Mesenchymal stem cell (in vitro differentiated cells and primary cell): ENCODE data around the gene RNF152.
A peak's percentile ranks its signal among the peaks of the same experiment; 100 is the strongest.

ENCODE experiments used
- DNase-seq: peaks from one replicate; pipeline ENCODE4 v3.0.0-alpha.2; 2013
- H2AFZ ChIP-seq: one replicate; pipeline ENCODE4 v1.6.1; 2013; ENCODE audit warnings: low read depth, mild to moderate bottlenecking, control low read depth, inconsistent platforms, low read length, moderate library complexity
- H2AK5ac ChIP-seq: 2 replicates; pipeline ENCODE4 v1.6.1; 2013; ENCODE audit warnings: low read length, moderate library complexity, mild to moderate bottlenecking, inconsistent platforms; ENCODE audit not compliant: severe bottlenecking
- H2BK120ac ChIP-seq: one replicate; pipeline ENCODE4 v1.6.1; 2013; ENCODE audit warnings: low read depth, mild to moderate bottlenecking, inconsistent platforms, low read length, moderate library complexity
- H2BK12ac ChIP-seq, 2 experiments: one replicate each; pipeline ENCODE4 v1.6.1; 2013; ENCODE audit warnings: inconsistent platforms in 2 of 2, low read length in 2 of 2, mild to moderate bottlenecking in 2 of 2, moderate library complexity in 2 of 2, control low read depth in 1 of 2
- H2BK15ac ChIP-seq: one replicate; pipeline ENCODE4 v1.6.1; 2013; ENCODE audit warnings: mild to moderate bottlenecking, low read depth, inconsistent platforms; ENCODE audit not compliant: poor library complexity, severe bottlenecking
- H2BK5ac ChIP-seq: 2 replicates; pipeline ENCODE4 v1.6.1; 2013; ENCODE audit warnings: low read depth, mild to moderate bottlenecking, low read length, control low read depth, inconsistent platforms; ENCODE audit not compliant: poor library complexity, severe bottlenecking
- H3K14ac ChIP-seq, 2 experiments: one replicate each; pipeline ENCODE4 v1.6.1; 2013; ENCODE audit warnings: inconsistent platforms in 2 of 2, low read length in 2 of 2, control low read depth in 1 of 2, mild to moderate bottlenecking in 1 of 2, moderate library complexity in 1 of 2
- H3K18ac ChIP-seq, 2 experiments: one replicate each; pipeline ENCODE4 v1.6.1; 2013; ENCODE audit warnings: inconsistent platforms in 2 of 2, low read length in 2 of 2, control low read depth in 1 of 2, low read depth in 1 of 2, mild to moderate bottlenecking in 1 of 2
- H3K23ac ChIP-seq, 2 experiments: one replicate each; pipeline ENCODE4 v1.6.1; 2013; ENCODE audit warnings: inconsistent platforms in 2 of 2, low read length in 2 of 2, mild to moderate bottlenecking in 2 of 2, moderate library complexity in 2 of 2, control low read depth in 1 of 2
- H3K27ac ChIP-seq: 2 replicates; pipeline ENCODE4 v1.5.1; 2013; ENCODE audit warnings: mild to moderate bottlenecking, moderate library complexity, low read length, control low read depth, inconsistent platforms; ENCODE audit not compliant: poor library complexity, severe bottlenecking
- H3K27me3 ChIP-seq, 2 experiments: 2 replicates each; pipeline versions ENCODE4 v1.6.1 to v1.7.0; 2013; ENCODE audit warnings: low read length in 2 of 2, mild to moderate bottlenecking in 2 of 2, moderate library complexity in 2 of 2, control low read depth in 1 of 2, inconsistent platforms in 1 of 2; ENCODE audit not compliant: control insufficient read depth in 1 of 2, insufficient read depth in 1 of 2
- H3K36me3 ChIP-seq, 2 experiments: 2 replicates each; pipeline versions ENCODE4 v1.6.1 to v1.7.0; 2013; ENCODE audit warnings: low read length in 2 of 2, control low read depth in 1 of 2, inconsistent platforms in 1 of 2, low read depth in 1 of 2, mild to moderate bottlenecking in 1 of 2; ENCODE audit not compliant: insufficient read depth in 2 of 2, control insufficient read depth in 1 of 2
- H3K4ac ChIP-seq, 2 experiments: one replicate each; pipeline ENCODE4 v1.6.1; 2013; ENCODE audit warnings: inconsistent platforms in 2 of 2, low read length in 2 of 2, mild to moderate bottlenecking in 2 of 2, moderate library complexity in 2 of 2, control low read depth in 1 of 2, low read depth in 1 of 2
- H3K4me1 ChIP-seq: 2 replicates; pipeline ENCODE4 v1.6.1; 2013; ENCODE audit warnings: low read depth, low read length, control low read depth; ENCODE audit not compliant: control insufficient read depth, insufficient read depth
- H3K4me2 ChIP-seq: 2 replicates; pipeline ENCODE4 v1.6.1; 2013; ENCODE audit warnings: low read length, mild to moderate bottlenecking, inconsistent platforms; ENCODE audit not compliant: poor library complexity, severe bottlenecking
- H3K4me3 ChIP-seq, 2 experiments: 2 replicates each; pipeline versions ENCODE4 v1.5.1 to v1.7.0; 2013; ENCODE audit warnings: low read length in 2 of 2, mild to moderate bottlenecking in 2 of 2, control low read depth in 1 of 2, low read depth in 1 of 2; ENCODE audit not compliant: insufficient read depth in 1 of 2
- H3K79me1 ChIP-seq: replicated peaks from 2 replicates; pipeline ENCODE4 v1.6.1; 2013; ENCODE audit warnings: mild to moderate bottlenecking, control low read depth, low read length, inconsistent platforms; ENCODE audit not compliant: poor library complexity, severe bottlenecking
- H3K9ac ChIP-seq: 2 replicates; pipeline ENCODE4 v1.7.0; 2013; ENCODE audit warnings: mild to moderate bottlenecking, low read length, moderate library complexity
- H3K9me3 ChIP-seq: 2 replicates; pipeline ENCODE4 v1.7.0; 2013; ENCODE audit warnings: mild to moderate bottlenecking, low read length; ENCODE audit not compliant: control insufficient read depth
- H4K8ac ChIP-seq: one replicate; pipeline ENCODE4 v1.6.1; 2013; ENCODE audit warnings: inconsistent platforms, mild to moderate bottlenecking, low read length, moderate library complexity
- H4K91ac ChIP-seq: one replicate; pipeline ENCODE4 v1.6.1; 2013; ENCODE audit warnings: mild to moderate bottlenecking, low read length, inconsistent platforms
- WGBS: methylation state at CpG from one replicate; pipeline ENCODE4 v1.1.7; 2013; ENCODE audit warnings: mixed read lengths; 5-methylcytosine and 5-hydroxymethylcytosine counted together

Gene RNF152

GRCh38 chr18:61853855-61854254 lies 39.0 kb downstream of the RNF152 start:
- no peak overlapping the region for H3K9ac ChIP-seq
- DNase-seq, result no peak
- no peak overlapping the region for H3K4me3 ChIP-seq
- peak overlapping the region in 1 of 2 experiments; percentile 24 for H3K4ac ChIP-seq
- H3K4me2 ChIP-seq, result no peak overlapping the region
- H3K27me3 ChIP-seq, result no peaks in the 10 kb centered on the region
- no peak overlapping the region for H3K14ac ChIP-seq
- no peak overlapping the region for H3K27ac ChIP-seq
- no peak overlapping the region for H3K23ac ChIP-seq
- H3K79me1 ChIP-seq, result no peaks in the 10 kb centered on the region
- no peak overlapping the region for H2BK5ac ChIP-seq
- no peak overlapping the region for H2AFZ ChIP-seq
- H3K4me1 ChIP-seq, result peaks cover 1% of the 10 kb centered on the region
- no peak overlapping the region for H4K91ac ChIP-seq
- peak overlapping the region in 1 of 2 experiments; percentile 80 for H2BK12ac ChIP-seq
- 99% methylated on average over 3 of the region's 3 CpGs for WGBS
- H4K8ac ChIP-seq, result peak overlapping the region; percentile 55
- H3K18ac ChIP-seq, result no peak overlapping the region
- H3K9me3 ChIP-seq, result no peaks in the 10 kb centered on the region
- no peak overlapping the region for H2BK15ac ChIP-seq
- no peak overlapping the region for H2BK120ac ChIP-seq
- H3K36me3 ChIP-seq, result no peaks in the 10 kb centered on the region
- H2AK5ac ChIP-seq, result no peak overlapping the region

GRCh38 chr18:61852496-61852895 lies 40.3 kb downstream of the RNF152 start:
- Histone ChIP-seq H3K79me1 (no peaks in the 10 kb centered on the region), H3K4me2 (no peak overlapping the region), H3K4me3 (no peak overlapping the region), H3K9ac (no peak overlapping the region), H3K23ac (no peak overlapping the region), H2BK15ac (no peak overlapping the region), H2BK12ac (no peak overlapping the region), H3K9me3 (no peaks in the 10 kb centered on the region), H3K4ac (no peak overlapping the region), H4K8ac (no peak overlapping the region), H3K18ac (peak overlapping the region in 1 of 2 experiments; percentile 48), H2BK120ac (no peak overlapping the region), H3K4me1 (peaks cover 1% of the 10 kb centered on the region), H3K27me3 (no peaks in the 10 kb centered on the region), H2AK5ac (no peak overlapping the region), H3K14ac (no peak overlapping the region), H3K27ac (no peak overlapping the region), H4K91ac (no peak overlapping the region), H3K36me3 (no peaks in the 10 kb centered on the region), H2AFZ (no peak overlapping the region), H2BK5ac (no peak overlapping the region)
- DNase-seq, result no peak
- WGBS, result 94% methylated on average over 1 of the region's 1 CpG

DNA sequence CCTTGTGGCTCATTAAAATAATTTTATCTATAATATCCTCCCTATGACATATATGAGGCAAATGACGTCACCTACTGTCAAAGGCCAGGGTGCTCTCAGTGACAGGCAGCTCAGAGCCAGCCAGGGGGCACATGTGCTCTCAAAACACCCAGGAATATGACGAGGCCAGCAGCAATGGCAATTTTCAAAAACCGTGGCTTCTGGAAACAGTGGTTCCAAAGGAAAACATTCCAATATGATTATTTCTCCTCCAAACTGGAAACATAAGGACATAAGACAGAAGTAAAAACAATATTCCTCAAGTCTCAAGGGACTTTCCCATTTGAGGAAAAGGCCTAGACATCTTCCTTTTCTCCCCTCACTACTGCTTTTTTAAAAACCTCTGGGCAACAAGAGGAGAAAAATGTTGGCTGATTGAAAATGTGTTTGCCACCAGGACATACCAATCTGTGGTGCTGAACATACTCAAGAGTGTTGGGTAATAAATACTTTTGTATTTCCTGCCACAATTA lies 40.8 kb downstream of the RNF152 start:
- H3K79me1 ChIP-seq, result no peaks in the 10 kb centered on the region
- H3K36me3 ChIP-seq, result no peaks in the 10 kb centered on the region
- H3K4me3 ChIP-seq, result no peak overlapping the region
- peaks cover 1% of the 10 kb centered on the region for H3K4me1 ChIP-seq
- no peak overlapping the region for H3K9ac ChIP-seq
- H2BK12ac ChIP-seq, result no peak overlapping the region
- no peak overlapping the region for H2BK15ac ChIP-seq
- WGBS, result 67% methylated on average over 3 of the region's 3 CpGs
- no peak overlapping the region for H4K91ac ChIP-seq
- H3K27ac ChIP-seq, result peak overlapping the region; percentile 5
- H3K27me3 ChIP-seq, result no peaks in the 10 kb centered on the region
- no peak overlapping the region for H4K8ac ChIP-seq
- no peak overlapping the region for H2BK5ac ChIP-seq
- no peak overlapping the region for H2BK120ac ChIP-seq
- no peak overlapping the region for H3K14ac ChIP-seq
- H3K4ac ChIP-seq, result no peak overlapping the region
- DNase-seq, result no peak
- H3K18ac ChIP-seq, result no peak overlapping the region
- no peaks in the 10 kb centered on the region for H3K9me3 ChIP-seq
- H3K23ac ChIP-seq, result no peak overlapping the region
- no peak overlapping the region for H2AFZ ChIP-seq
- no peak overlapping the region for H2AK5ac ChIP-seq
- H3K4me2 ChIP-seq, result no peak overlapping the region

GRCh38 chr18:61851279-61851678 lies 41.5 kb downstream of the RNF152 start:
- no peaks in the 10 kb centered on the region for H3K9me3 ChIP-seq
- no peak for DNase-seq
- no peak overlapping the region for H3K4ac ChIP-seq
- no peaks in the 10 kb centered on the region for H3K79me1 ChIP-seq
- H3K4me2 ChIP-seq, result no peak overlapping the region
- H2AK5ac ChIP-seq, result no peak overlapping the region
- H3K18ac ChIP-seq, result peak overlapping the region in 1 of 2 experiments; percentile 42
- no peak overlapping the region for H3K9ac ChIP-seq
- no peak overlapping the region for H2BK5ac ChIP-seq
- H4K8ac ChIP-seq, result no peak overlapping the region
- no peak overlapping the region for H4K91ac ChIP-seq
- WGBS, result 96% methylated on average over 3 of the region's 3 CpGs
- H2BK120ac ChIP-seq, result no peak overlapping the region
- no peak overlapping the region for H2BK15ac ChIP-seq
- H3K27ac ChIP-seq, result no peak overlapping the region
- no peaks in the 10 kb centered on the region for H3K27me3 ChIP-seq
- H3K36me3 ChIP-seq, result no peaks in the 10 kb centered on the region
- H3K23ac ChIP-seq, result no peak overlapping the region
- no peak overlapping the region for H2AFZ ChIP-seq
- no peak overlapping the region for H3K14ac ChIP-seq
- H3K4me1 ChIP-seq, result peaks cover 1% of the 10 kb centered on the region
- H2BK12ac ChIP-seq, result peak overlapping the region in 1 of 2 experiments; percentile 15
- no peak overlapping the region for H3K4me3 ChIP-seq
